ENCODE data around the gene PKP4.

DNA sequence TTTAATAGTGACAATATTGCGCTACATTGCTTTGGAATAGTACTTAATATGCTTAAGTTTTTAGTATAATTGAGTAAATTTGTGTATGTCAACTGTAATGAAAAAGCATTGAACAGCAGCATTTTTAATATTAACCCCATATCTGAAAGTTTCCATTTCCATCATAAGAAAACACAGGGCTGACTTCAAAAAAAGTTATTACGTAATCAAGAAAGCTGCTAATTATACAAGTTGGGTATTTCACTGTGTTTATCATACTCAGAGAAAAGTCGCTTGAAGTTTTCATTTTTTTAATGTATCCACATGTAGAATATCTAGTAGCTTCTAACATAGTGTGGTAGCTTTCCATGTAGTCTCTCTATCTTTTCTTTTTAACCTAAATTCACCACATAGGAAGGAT lies 146.5 kb downstream of the PKP4 start:
- TF ChIP-seq, protein P1, sequence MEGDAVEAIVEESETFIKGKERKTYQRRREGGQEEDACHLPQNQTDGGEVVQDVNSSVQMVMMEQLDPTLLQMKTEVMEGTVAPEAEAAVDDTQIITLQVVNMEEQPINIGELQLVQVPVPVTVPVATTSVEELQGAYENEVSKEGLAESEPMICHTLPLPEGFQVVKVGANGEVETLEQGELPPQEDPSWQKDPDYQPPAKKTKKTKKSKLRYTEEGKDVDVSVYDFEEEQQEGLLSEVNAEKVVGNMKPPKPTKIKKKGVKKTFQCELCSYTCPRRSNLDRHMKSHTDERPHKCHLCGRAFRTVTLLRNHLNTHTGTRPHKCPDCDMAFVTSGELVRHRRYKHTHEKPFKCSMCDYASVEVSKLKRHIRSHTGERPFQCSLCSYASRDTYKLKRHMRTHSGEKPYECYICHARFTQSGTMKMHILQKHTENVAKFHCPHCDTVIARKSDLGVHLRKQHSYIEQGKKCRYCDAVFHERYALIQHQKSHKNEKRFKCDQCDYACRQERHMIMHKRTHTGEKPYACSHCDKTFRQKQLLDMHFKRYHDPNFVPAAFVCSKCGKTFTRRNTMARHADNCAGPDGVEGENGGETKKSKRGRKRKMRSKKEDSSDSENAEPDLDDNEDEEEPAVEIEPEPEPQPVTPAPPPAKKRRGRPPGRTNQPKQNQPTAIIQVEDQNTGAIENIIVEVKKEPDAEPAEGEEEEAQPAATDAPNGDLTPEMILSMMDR (conservative IDR thresholded peaks at IDR 0.05; ENCODE audit: low read length), result no peak
- no peak for TF ChIP-seq EZH2phosphoT487 (IDR thresholded peaks at IDR 0.05; ENCODE audit: borderline replicate concordance, low read depth, low read length)

Measured in OCI-LY7 (cell line).